Tibial nerve (tissue), 4 donors: ENCODE measurements around the gene EFNA5. TPM values are rescaled to one million over a fixed set of nuclear protein-coding genes. Genes with fewer than 3 reads are reported as not detected.
"Not testable (repeated sequence)": the region's sequence is repeated elsewhere in the genome, so short reads cannot be mapped to it uniquely, and the experiment has no call there.

Experiments used
- DNase-seq, 2 donors: peaks; one replicate each; pipeline ENCODE4 v3.0.0-alpha.2; 2019; ENCODE audit warnings: low spot score in 2 of 2
- H3K27ac ChIP-seq, 4 donors: fragments of 200-600 bp; sonication (generic) in 3 of 4; one replicate each; pipeline ENCODE4 v1.5.1; 2017 to 2019; ENCODE audit warnings: mild to moderate bottlenecking in 1 of 4
- H3K27me3 ChIP-seq, 2 donors: fragments of 200-600 bp; sonication (generic) in 1 of 2; one replicate each; pipeline versions ENCODE4 v1.5.1 to v1.6.0; 2017 to 2019
- H3K36me3 ChIP-seq, 3 donors: fragments of 200-600 bp; sonication (generic); one replicate each; pipeline ENCODE4 v1.5.1; 2018 to 2019
- H3K4me1 ChIP-seq, 4 donors: fragments of 200-600 bp; sonication (generic) in 3 of 4; one replicate each; pipeline ENCODE4 v1.5.1; 2017 to 2019
- H3K4me3 ChIP-seq, 4 donors: fragments of 200-600 bp; sonication (generic) in 3 of 4; one replicate each; pipeline ENCODE4 v1.5.1; 2017 to 2019; ENCODE audit warnings: mild to moderate bottlenecking in 1 of 4, moderate library complexity in 1 of 4
- H3K9me3 ChIP-seq, 4 donors: fragments of 200-600 bp; sonication (generic) in 3 of 4; one replicate each; pipeline ENCODE4 v1.5.1; 2017 to 2019
- EP300 ChIP-seq, 2 donors: sonication (generic); formaldehyde crosslinking; IDR thresholded peaks; one replicate each; pipeline ENCODE4 v1.6.1; 2017; ENCODE audit warnings: antibody characterized with exemption in 2 of 2, mild to moderate bottlenecking in 1 of 2
- POLR2A ChIP-seq, 2 donors: fragments of 450-650 bp; IDR thresholded peaks; one replicate each; pipeline ENCODE4 v1.6.1; 2017; ENCODE audit warnings: antibody characterized with exemption in 2 of 2, mild to moderate bottlenecking in 2 of 2, moderate library complexity in 2 of 2
- WGBS, 2 donors: methylation state at CpG; one replicate each; pipeline ENCODE4 v1.1.5; 2018; 5-methylcytosine and 5-hydroxymethylcytosine counted together
- total RNA-seq, 4 donors: library from RNA; depleted of rRNA; stranded (reverse); fragments of >200 nt; gene quantifications; one replicate each; pipeline ENCODE4 v1.1.0, GENCODE V29; 2016
- TF ChIP-seq, protein P1 (sequence below), 5 experiments: fragments of 200-600 bp in 3 of 5; fragments of 450-650 bp in 2 of 5; sonication (generic) in 3 of 5; IDR thresholded peaks; one replicate each; pipeline ENCODE4 v1.5.1; 2016 to 2019; ENCODE audit warnings: antibody characterized with exemption in 5 of 5, mild to moderate bottlenecking in 3 of 5, moderate library complexity in 2 of 5

The EFNA5 gene
- total RNA-seq, 4 donors from 2014 or later, result 6.3 to 10.2 (median 6.9) TPM

- no peaks in the 10 kb centered on the region for H3K27me3 ChIP-seq
- TF ChIP-seq, protein P1, sequence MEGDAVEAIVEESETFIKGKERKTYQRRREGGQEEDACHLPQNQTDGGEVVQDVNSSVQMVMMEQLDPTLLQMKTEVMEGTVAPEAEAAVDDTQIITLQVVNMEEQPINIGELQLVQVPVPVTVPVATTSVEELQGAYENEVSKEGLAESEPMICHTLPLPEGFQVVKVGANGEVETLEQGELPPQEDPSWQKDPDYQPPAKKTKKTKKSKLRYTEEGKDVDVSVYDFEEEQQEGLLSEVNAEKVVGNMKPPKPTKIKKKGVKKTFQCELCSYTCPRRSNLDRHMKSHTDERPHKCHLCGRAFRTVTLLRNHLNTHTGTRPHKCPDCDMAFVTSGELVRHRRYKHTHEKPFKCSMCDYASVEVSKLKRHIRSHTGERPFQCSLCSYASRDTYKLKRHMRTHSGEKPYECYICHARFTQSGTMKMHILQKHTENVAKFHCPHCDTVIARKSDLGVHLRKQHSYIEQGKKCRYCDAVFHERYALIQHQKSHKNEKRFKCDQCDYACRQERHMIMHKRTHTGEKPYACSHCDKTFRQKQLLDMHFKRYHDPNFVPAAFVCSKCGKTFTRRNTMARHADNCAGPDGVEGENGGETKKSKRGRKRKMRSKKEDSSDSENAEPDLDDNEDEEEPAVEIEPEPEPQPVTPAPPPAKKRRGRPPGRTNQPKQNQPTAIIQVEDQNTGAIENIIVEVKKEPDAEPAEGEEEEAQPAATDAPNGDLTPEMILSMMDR (IDR thresholded peaks at IDR 0.05), result no peak
- TF ChIP-seq EP300 (IDR thresholded peaks at IDR 0.05) (no peak), POLR2A (IDR thresholded peaks at IDR 0.05) (no peak)
- no peak for DNase-seq
- H3K9me3 ChIP-seq, result peaks cover 0 to 8% (median 2%) of the 10 kb centered on the region in 4 donors
- H3K36me3 ChIP-seq, result no peaks in the 10 kb centered on the region
- peaks cover 0 to 21% (median 2%) of the 10 kb centered on the region in 4 donors for H3K4me1 ChIP-seq
- no peak overlapping the region for H3K27ac ChIP-seq
- 84 to 88% methylated on average over 1 of the region's 1 CpG for WGBS, 2 donors
- no peak overlapping the region for H3K4me3 ChIP-seq
These were observed 235.7 kb downstream of the EFNA5 start for GRCh38 chr5:107435061-107435460.

GRCh38 chr5:107433646-107434045 lies 237.1 kb downstream of the EFNA5 start:
- 90 to 93% methylated on average over 1 of the region's 1 CpG for WGBS, 2 donors
- H3K4me1 ChIP-seq, result peaks cover 0 to 26% (median 2%) of the 10 kb centered on the region in 4 donors
- DNase-seq, H3K27me3 ChIP-seq, H3K36me3 ChIP-seq, H3K9me3 ChIP-seq, H3K4me3 ChIP-seq, H3K27ac ChIP-seq: not testable (repeated sequence)

DNA sequence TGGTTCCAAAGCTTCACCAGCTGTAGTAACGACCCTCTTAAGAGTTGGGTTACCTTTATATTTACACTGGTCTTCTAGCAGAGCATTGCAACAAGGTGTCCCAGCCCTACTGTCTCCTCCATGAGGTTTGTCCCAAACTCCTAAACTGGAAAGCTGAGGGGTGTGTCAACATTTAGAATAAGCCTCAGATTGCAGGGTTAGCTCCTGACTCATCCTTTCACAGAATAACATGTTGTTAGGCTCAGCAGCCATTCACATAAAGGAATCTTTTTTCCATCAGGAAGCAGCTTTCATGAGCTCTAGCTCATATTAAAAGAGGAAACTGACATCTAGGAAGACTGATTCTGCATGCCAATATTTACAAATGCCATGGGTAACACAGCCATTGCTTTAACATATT lies 238.7 kb downstream of the EFNA5 start:
- no peak for TF ChIP-seq EP300 (IDR thresholded peaks at IDR 0.05)
- TF ChIP-seq POLR2A (IDR thresholded peaks at IDR 0.05), result no peak
- TF ChIP-seq, protein P1 (IDR thresholded peaks at IDR 0.05), result no peak
- H3K36me3 ChIP-seq, result no peaks in the 10 kb centered on the region
- peak overlapping the region in 1 of 4 donors; percentile 6 for H3K27ac ChIP-seq
- H3K27me3 ChIP-seq, result no peaks in the 10 kb centered on the region
- peaks cover 0 to 33% (median 2%) of the 10 kb centered on the region in 4 donors for H3K4me1 ChIP-seq
- H3K9me3 ChIP-seq, result no peaks in the 10 kb centered on the region
- no peak for DNase-seq
- WGBS, 2 donors, result 46 to 63% methylated on average over 1 of the region's 1 CpG
- H3K4me3 ChIP-seq, result no peak overlapping the region

- Histone ChIP-seq H3K9me3 (no peaks in the 10 kb centered on the region), H3K27ac (peak overlapping the region in 1 of 4 donors; percentile 6), H3K4me3 (no peak overlapping the region), H3K4me1 (peaks cover 0 to 33% (median 2%) of the 10 kb centered on the region in 4 donors), H3K36me3 (no peaks in the 10 kb centered on the region), H3K27me3 (no peaks in the 10 kb centered on the region)
- no peak for DNase-seq
- WGBS, 2 donors, result 42 to 43% methylated on average over 4 of the region's 4 CpGs
- TF ChIP-seq EP300 (IDR thresholded peaks at IDR 0.05) (no peak), POLR2A (IDR thresholded peaks at IDR 0.05) (no peak)
- TF ChIP-seq, protein P1 (IDR thresholded peaks at IDR 0.05), result no peak
These were observed 239.2 kb downstream of the EFNA5 start for GRCh38 chr5:107431536-107431935.

DNA sequence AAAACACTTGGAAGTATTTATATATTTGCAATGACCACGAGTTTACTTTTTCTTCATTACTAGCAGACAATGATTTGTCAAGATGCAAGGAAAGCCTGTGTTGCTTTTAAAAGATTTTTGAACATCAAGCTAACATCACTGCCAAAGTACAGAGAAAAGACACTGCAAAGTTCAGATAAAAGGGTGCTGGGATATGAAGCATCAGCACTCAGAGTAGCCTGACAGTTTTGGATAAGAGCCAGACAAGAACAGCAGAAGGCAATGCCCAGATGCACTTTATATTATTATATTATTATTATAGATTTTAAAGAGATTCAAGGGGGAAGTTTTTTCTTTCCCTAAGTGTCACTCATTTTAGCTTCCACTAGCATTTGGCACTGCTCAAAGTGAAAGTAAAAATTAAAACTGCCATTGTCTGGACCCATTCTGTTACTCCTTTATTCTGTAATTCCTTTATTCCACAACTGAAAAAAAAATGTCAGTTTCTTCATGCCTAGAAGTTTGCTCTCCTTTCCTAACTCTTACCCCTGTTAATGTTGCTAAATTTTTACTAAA lies 240.6 kb downstream of the EFNA5 start:
- Histone ChIP-seq H3K9me3 (no peaks in the 10 kb centered on the region), H3K36me3 (no peaks in the 10 kb centered on the region), H3K27me3 (no peaks in the 10 kb centered on the region), H3K4me3 (peak overlapping the region in 1 of 4 donors; percentile 9), H3K4me1 (peaks cover 0 to 47% (median 6%) of the 10 kb centered on the region in 4 donors), H3K27ac (peak overlapping the region in 1 of 4 donors; percentile 17)
- 33 to 41% methylated on average over 1 of the region's 1 CpG for WGBS, 2 donors
- DNase-seq, result no peak
- TF ChIP-seq, protein P1 (IDR thresholded peaks at IDR 0.05), result no peak
- TF ChIP-seq POLR2A (IDR thresholded peaks at IDR 0.05) (no peak), EP300 (IDR thresholded peaks at IDR 0.05) (no peak)
